AG09309 (cell line): Measurements from ENCODE around the gene DLGAP1.

ENCODE experiments used
- DNase-seq: peaks from one replicate; pipeline ENCODE4 v3.0.0-alpha.2; 2010; ENCODE audit warnings: low read depth
- H3K4me3 ChIP-seq: 2 replicates; pipeline ENCODE4 v1.5.1; 2011; ENCODE audit warnings: mild to moderate bottlenecking, low read depth, low read length, moderate library complexity; ENCODE audit not compliant: control insufficient read depth
- TF ChIP-seq, protein P1 (sequence below): IDR thresholded peaks from 2 replicates; pipeline ENCODE4 v1.5.1; 2011; ENCODE audit warnings: mild to moderate bottlenecking, low read depth, low read length, inconsistent platforms; ENCODE audit not compliant: insufficient read depth, control insufficient read depth; ENCODE audit errors: missing control alignments

The DLGAP1 gene

DNA sequence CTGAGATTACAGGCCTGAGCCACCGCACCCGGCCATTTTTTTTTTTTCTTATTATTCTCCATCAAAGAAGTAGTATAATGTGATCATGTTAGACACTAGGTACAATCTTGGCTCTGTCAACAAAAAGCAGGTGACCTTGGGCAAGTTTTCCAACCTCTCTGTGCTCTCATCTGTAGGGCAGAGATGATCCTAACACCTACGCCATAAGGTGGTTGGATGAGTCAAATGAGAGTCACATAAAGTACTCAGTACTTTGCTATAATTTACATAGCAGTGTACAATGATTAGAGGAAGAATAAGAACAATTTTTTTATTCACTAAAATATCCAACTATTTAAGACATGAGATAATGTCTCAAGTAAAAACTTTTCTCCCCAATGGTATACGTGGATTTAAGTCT, 876.5 kb downstream of the DLGAP1 start:
- no peak for DNase-seq
- no peak overlapping the region for H3K4me3 ChIP-seq
- TF ChIP-seq, protein P1, sequence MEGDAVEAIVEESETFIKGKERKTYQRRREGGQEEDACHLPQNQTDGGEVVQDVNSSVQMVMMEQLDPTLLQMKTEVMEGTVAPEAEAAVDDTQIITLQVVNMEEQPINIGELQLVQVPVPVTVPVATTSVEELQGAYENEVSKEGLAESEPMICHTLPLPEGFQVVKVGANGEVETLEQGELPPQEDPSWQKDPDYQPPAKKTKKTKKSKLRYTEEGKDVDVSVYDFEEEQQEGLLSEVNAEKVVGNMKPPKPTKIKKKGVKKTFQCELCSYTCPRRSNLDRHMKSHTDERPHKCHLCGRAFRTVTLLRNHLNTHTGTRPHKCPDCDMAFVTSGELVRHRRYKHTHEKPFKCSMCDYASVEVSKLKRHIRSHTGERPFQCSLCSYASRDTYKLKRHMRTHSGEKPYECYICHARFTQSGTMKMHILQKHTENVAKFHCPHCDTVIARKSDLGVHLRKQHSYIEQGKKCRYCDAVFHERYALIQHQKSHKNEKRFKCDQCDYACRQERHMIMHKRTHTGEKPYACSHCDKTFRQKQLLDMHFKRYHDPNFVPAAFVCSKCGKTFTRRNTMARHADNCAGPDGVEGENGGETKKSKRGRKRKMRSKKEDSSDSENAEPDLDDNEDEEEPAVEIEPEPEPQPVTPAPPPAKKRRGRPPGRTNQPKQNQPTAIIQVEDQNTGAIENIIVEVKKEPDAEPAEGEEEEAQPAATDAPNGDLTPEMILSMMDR: no peak

DNA sequence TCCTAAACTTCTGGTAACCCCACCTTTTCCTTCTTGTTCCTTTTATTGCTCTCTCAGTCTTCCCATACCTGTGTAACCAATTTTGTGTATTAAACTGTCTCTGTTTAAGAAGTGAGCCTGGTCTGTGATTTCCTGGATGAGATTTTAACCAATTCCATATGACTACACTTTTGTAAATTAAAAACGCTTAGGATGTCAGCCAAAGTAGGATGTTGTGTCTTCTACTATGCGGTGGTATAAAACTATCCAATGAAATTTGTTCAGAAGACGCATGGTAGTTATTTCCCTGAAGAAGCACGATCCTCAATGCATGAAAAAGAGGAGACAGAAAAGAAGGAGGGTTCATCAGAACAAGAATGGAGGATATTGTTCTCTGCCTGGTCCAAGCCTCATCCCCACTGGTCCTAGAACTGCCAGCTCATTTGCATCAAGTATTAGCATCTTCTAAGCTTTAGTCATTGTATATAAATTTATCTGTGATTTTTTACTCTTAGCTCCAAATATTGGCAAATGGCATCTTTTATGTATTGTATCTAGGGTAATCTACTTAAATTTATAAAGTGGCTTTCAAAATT, 877.7 kb downstream of the DLGAP1 start:
- no peak for DNase-seq
- H3K4me3 ChIP-seq: no peak overlapping the region
- TF ChIP-seq, protein P1: no peak

DNA sequence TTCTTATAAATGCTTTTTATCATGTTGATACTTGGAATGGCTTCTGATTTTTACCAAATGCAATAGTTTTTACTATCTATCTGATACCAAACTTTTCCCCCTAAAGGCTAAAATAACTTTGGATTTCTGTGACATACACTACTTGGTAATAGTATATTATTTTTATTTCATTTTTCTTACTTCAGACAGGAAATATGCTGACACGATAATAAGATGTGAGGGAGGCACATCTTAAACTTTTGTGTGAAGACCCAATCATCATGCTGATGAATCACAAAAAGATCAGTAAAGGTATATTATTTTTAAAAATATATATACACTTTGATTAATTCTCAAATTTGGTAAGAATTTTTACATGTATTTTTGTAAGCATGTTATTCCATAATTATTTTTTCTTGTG, 882.3 kb downstream of the DLGAP1 start:
- H3K4me3 ChIP-seq: no peak overlapping the region
- TF ChIP-seq, protein P1: no peak
- no peak for DNase-seq

DNA sequence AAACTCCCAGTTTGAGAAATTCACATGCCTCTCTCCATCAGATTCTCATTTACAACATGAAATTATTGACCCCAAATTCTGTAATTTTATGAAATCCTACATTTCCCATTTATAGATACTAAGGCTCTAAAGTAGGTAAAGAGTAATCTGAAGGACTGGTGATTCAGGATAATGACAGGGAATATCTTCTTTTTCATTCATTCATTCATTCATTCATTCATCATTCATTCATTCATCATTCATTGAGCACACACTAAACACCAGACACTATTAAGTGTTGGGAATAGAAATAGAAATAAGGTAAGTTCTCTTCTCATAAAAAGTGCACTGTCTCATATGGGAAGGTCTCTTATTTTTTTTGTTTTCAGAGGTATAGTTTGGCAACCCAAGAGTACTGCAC, 888.3 kb downstream of the DLGAP1 start:
- DNase-seq: no peak
- TF ChIP-seq, protein P1: no peak
- no peak overlapping the region for H3K4me3 ChIP-seq

DNA sequence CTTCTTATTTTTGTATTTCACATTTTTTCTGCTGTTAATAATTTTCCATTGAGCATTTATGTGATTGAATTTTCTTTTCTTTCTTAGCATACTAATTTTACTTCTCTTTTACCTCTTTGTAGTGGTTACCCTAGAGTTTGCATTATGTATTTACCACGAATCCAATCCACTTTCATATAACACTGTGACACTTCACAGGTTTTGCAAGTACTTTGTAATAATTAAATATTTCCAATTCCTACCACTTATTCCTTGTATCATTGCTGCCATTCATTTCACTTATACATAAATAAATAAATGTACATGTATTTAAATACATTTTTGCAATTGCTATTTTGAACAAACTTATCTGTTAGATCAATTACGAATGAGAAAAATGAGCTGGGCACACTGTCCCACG, 894.4 kb downstream of the DLGAP1 start:
- TF ChIP-seq, protein P1: no peak
- H3K4me3 ChIP-seq: no peak overlapping the region
- no peak for DNase-seq

DNA sequence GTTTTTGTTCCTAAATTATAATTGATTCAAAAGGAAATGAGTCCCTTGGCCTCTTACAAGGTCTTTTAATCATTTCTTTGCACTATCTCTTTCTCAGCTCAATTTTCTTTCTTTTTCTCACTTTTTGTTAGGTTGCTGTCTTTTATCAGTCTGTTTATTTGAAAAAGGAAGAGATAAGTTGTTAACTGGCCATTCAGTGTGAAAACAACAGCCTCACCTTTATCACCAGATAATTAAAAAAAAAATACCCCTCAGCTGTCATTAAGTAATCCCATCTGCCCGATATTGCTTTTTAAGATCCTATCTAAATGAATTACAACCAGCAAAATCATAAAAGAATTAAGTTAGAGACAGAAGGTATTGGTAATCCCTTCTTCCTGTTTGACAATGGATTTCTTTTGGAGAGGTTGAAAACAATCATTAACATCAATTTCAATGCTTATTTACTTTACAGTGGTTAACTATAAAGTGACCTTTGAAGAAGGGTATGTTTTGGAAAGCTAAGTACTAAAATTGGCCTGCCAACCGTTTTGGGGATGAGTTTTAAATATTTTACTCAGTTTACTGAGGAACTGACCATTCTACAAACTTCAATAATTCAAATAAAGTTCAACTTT, 900.2 kb downstream of the DLGAP1 start:
- no peak overlapping the region for H3K4me3 ChIP-seq
- no peak for DNase-seq
- TF ChIP-seq, protein P1: no peak
